ENCODE measurements around the gene UVRAG.
"Not testable (repeated sequence)": the region's sequence is repeated elsewhere in the genome, so short reads cannot be mapped to it uniquely, and the experiment has no call there.

The UVRAG gene

GRCh38 chr11:75925785-75926164, 110.8 kb downstream of the UVRAG start:
- CTCF ChIA-PET: no interaction called here
- no peaks in the 10 kb centered on the region for H3K36me3 Mint-ChIP-seq
- H3K27ac Mint-ChIP-seq: no peak overlapping the region
- peaks cover 2% of the 10 kb centered on the region for H3K4me1 Mint-ChIP-seq
- H3K4me3 Mint-ChIP-seq: no peak overlapping the region
- DNase-seq: no peak
- no peaks in the 10 kb centered on the region for H3K27me3 Mint-ChIP-seq
- H3K9me3 Mint-ChIP-seq: no peaks in the 10 kb centered on the region

GRCh38 chr11:75929706-75930105, 114.7 kb downstream of the UVRAG start:
- no peaks in the 10 kb centered on the region for H3K27me3 Mint-ChIP-seq
- CTCF ChIA-PET: no interaction called here

DNA sequence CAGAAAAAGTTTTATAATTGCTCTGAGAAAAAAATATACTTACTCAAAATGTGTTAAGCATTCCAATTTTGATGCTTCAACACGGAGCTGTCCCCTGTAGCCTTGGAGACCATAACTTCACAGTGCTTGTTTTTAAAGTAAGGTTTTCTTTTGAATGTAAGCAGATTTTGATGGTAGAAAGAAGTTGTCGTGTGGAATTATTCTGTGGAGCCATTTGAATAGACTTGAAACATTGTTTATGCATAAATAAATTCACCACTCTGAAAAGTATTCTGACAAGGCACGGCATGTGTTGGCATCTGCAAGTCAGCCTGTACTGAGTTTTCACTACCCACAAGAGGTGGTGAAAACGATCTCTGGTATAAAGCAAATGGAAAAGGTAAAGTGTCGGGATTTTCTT, 115.5 kb downstream of the UVRAG start:
- H3K9me3 Mint-ChIP-seq: no peaks in the 10 kb centered on the region
- H3K4me3 Mint-ChIP-seq: no peak overlapping the region
- CTCF ChIA-PET: no interaction called here
- no peak overlapping the region for H3K27ac Mint-ChIP-seq
- no peak for DNase-seq
- peaks cover 2% of the 10 kb centered on the region for H3K36me3 Mint-ChIP-seq
- H3K4me1 Mint-ChIP-seq: no peaks in the 10 kb centered on the region
- H3K27me3 Mint-ChIP-seq: no peaks in the 10 kb centered on the region

More at GRCh38 chr11:75929706-75930105, 114.7 kb downstream of the UVRAG start:
- Mint-ChIP-seq H3K27ac (no peak overlapping the region), H3K36me3 (peaks cover 2% of the 10 kb centered on the region), H3K4me1 (no peaks in the 10 kb centered on the region), H3K4me3 (no peak overlapping the region), H3K9me3 (no peaks in the 10 kb centered on the region)
- no peak for DNase-seq

- no peaks in the 10 kb centered on the region for H3K9me3 Mint-ChIP-seq
- no peaks in the 10 kb centered on the region for H3K27me3 Mint-ChIP-seq
- DNase-seq: no peak
- CTCF ChIA-PET: no interaction called here
- H3K36me3 Mint-ChIP-seq: peaks cover 4% of the 10 kb centered on the region
- H3K4me1 Mint-ChIP-seq: no peaks in the 10 kb centered on the region
- no peak overlapping the region for H3K4me3 Mint-ChIP-seq
- H3K27ac Mint-ChIP-seq: no peak overlapping the region
These were observed 116.1 kb downstream of the UVRAG start for GRCh38 chr11:75931124-75931523.

GRCh38 chr11:75933736-75934135, 118.7 kb downstream of the UVRAG start:
- DNase-seq, H3K36me3 Mint-ChIP-seq, H3K4me3 Mint-ChIP-seq, H3K27ac Mint-ChIP-seq, H3K9me3 Mint-ChIP-seq, H3K27me3 Mint-ChIP-seq, H3K4me1 Mint-ChIP-seq, CTCF ChIA-PET: not testable (repeated sequence)

GRCh38 chr11:75934851-75935250, 119.8 kb downstream of the UVRAG start:
- Mint-ChIP-seq H3K27me3 (no peaks in the 10 kb centered on the region), H3K4me3 (no peak overlapping the region), H3K4me1 (no peaks in the 10 kb centered on the region), H3K9me3 (no peaks in the 10 kb centered on the region), H3K36me3 (peaks cover 4% of the 10 kb centered on the region), H3K27ac (no peak overlapping the region)
- CTCF ChIA-PET: no interaction called here
- DNase-seq: no peak

GRCh38 chr11:75938543-75938942, 123.5 kb downstream of the UVRAG start:
- CTCF ChIA-PET: no interaction called here
- peaks cover 3% of the 10 kb centered on the region for H3K36me3 Mint-ChIP-seq
- H3K4me1 Mint-ChIP-seq: no peaks in the 10 kb centered on the region
- no peak overlapping the region for H3K27ac Mint-ChIP-seq
- no peaks in the 10 kb centered on the region for H3K27me3 Mint-ChIP-seq
- DNase-seq: no peak
- no peaks in the 10 kb centered on the region for H3K9me3 Mint-ChIP-seq
- H3K4me3 Mint-ChIP-seq: no peak overlapping the region

- CTCF ChIA-PET: no interaction called here
- no peaks in the 10 kb centered on the region for H3K4me1 Mint-ChIP-seq
These were observed 124.5 kb downstream of the UVRAG start for GRCh38 chr11:75939516-75939915.

DNA sequence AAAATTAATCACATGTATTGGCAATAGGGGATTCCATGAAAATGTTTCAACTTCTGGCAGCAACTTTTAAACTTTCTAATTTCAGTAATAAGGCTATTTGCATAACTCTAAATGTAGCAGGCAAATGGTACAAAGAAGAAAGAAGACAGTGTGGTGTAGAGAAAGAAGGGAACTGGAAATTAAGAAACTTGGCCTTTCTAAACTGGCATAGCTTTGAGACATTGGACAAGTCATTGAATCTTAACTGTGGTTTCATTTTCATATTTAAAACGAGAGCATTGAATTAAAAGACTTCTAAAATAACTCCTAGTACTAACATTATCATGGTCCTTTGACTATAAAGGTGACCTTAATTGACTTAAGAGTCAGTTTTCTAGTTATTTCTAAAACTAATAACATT, 125.0 kb downstream of the UVRAG start:
- peaks cover 3% of the 10 kb centered on the region for H3K36me3 Mint-ChIP-seq
- H3K9me3 Mint-ChIP-seq: no peaks in the 10 kb centered on the region
- H3K27me3 Mint-ChIP-seq: no peaks in the 10 kb centered on the region
- H3K4me3 Mint-ChIP-seq: no peak overlapping the region
- CTCF ChIA-PET: no interaction called here
- no peak overlapping the region for H3K27ac Mint-ChIP-seq
- no peaks in the 10 kb centered on the region for H3K4me1 Mint-ChIP-seq
- DNase-seq: no peak

More at GRCh38 chr11:75939516-75939915, 124.5 kb downstream of the UVRAG start:
- no peak overlapping the region for H3K4me3 Mint-ChIP-seq
- H3K36me3 Mint-ChIP-seq: peaks cover 3% of the 10 kb centered on the region
- no peaks in the 10 kb centered on the region for H3K27me3 Mint-ChIP-seq
- no peak for DNase-seq
- no peak overlapping the region for H3K27ac Mint-ChIP-seq
- no peaks in the 10 kb centered on the region for H3K9me3 Mint-ChIP-seq

DNA sequence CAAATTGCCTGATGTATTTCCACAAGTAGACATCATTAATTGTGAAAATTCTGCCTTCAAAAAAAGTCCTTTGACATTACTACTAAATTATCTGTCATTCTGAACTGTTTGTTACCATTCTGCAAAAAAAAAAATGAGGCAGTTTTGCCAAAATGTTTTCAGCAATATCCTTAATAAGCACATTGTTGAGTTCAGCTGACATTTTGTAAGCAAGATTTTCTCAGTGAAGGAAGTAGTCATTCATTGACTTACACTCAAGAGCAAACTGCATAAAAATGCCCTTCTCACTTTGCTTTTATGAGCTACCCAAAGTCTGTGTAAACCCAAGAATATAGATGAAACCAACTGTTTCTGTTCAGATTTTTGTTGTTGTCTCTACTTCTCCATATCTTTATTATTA, 125.9 kb downstream of the UVRAG start:
- CTCF ChIA-PET: no interaction called here
- Mint-ChIP-seq H3K27me3 (no peaks in the 10 kb centered on the region), H3K9me3 (no peaks in the 10 kb centered on the region), H3K27ac (no peak overlapping the region), H3K36me3 (peaks cover 1% of the 10 kb centered on the region), H3K4me3 (no peak overlapping the region), H3K4me1 (no peaks in the 10 kb centered on the region)
- DNase-seq: no peak

GRCh38 chr11:75944515-75944914, 129.5 kb downstream of the UVRAG start:
- DNase-seq: no peak
- H3K27me3 Mint-ChIP-seq: no peaks in the 10 kb centered on the region
- no peak overlapping the region for H3K27ac Mint-ChIP-seq
- peaks cover 2% of the 10 kb centered on the region for H3K4me1 Mint-ChIP-seq
- no peaks in the 10 kb centered on the region for H3K9me3 Mint-ChIP-seq
- CTCF ChIA-PET: no interaction called here
- no peak overlapping the region for H3K4me3 Mint-ChIP-seq
- H3K36me3 Mint-ChIP-seq: no peaks in the 10 kb centered on the region

DNA sequence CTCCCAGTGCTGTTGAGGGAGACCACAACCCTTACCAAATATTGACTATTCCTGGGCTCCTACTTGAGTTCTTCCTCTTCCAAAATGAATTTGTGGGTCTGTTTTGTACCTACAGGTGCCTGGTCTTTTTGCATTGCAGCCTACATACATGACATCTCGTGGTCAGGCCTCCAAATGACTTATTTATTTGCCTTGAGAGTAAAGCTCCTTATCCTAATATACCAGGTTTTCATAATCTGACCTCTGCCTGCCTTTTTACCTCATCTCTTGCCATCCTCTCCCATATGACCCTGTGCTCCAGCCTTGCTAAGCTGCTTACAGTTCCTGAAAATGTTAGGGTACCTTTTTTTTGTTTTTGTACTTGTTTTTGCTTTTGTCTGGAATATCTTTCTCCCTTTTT, 130.4 kb downstream of the UVRAG start:
- CTCF ChIA-PET: interaction anchor here (0.9 kb wide), 1 partner anchor 119 kb away, joined by 3 read pairs; no protein-coding TSS in a partner anchor
- H3K36me3 Mint-ChIP-seq: no peaks in the 10 kb centered on the region
- no peaks in the 10 kb centered on the region for H3K9me3 Mint-ChIP-seq
- no peaks in the 10 kb centered on the region for H3K27me3 Mint-ChIP-seq
- H3K27ac Mint-ChIP-seq: no peak overlapping the region
- no peak overlapping the region for H3K4me3 Mint-ChIP-seq
- H3K4me1 Mint-ChIP-seq: peaks cover 2% of the 10 kb centered on the region
- no peak for DNase-seq

DNA sequence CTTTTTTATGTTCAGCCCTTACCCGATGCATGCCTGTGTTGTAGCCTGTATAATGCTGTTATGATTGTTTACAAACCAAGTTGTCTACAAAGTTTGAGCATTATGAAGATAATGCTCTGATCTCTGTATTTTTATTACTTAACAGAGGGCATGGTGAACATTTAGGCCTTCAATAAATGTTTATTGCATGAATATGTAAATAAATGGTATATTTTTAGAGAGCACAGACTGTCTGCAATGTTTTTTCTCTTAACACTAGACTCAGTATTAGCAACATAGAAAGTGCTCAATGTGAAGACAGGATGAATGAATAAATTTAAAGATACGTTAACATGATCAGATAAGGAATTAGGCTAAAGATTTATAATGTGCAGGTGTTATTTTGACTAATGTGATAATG, 130.9 kb downstream of the UVRAG start:
- Mint-ChIP-seq H3K27me3 (no peaks in the 10 kb centered on the region), H3K4me1 (peaks cover 2% of the 10 kb centered on the region), H3K27ac (no peak overlapping the region), H3K9me3 (no peaks in the 10 kb centered on the region), H3K4me3 (no peak overlapping the region), H3K36me3 (no peaks in the 10 kb centered on the region)
- no peak for DNase-seq
- CTCF ChIA-PET: interaction anchor here (0.9 kb wide), 1 partner anchor 120 kb away, joined by 3 read pairs; no protein-coding TSS in a partner anchor

DNA sequence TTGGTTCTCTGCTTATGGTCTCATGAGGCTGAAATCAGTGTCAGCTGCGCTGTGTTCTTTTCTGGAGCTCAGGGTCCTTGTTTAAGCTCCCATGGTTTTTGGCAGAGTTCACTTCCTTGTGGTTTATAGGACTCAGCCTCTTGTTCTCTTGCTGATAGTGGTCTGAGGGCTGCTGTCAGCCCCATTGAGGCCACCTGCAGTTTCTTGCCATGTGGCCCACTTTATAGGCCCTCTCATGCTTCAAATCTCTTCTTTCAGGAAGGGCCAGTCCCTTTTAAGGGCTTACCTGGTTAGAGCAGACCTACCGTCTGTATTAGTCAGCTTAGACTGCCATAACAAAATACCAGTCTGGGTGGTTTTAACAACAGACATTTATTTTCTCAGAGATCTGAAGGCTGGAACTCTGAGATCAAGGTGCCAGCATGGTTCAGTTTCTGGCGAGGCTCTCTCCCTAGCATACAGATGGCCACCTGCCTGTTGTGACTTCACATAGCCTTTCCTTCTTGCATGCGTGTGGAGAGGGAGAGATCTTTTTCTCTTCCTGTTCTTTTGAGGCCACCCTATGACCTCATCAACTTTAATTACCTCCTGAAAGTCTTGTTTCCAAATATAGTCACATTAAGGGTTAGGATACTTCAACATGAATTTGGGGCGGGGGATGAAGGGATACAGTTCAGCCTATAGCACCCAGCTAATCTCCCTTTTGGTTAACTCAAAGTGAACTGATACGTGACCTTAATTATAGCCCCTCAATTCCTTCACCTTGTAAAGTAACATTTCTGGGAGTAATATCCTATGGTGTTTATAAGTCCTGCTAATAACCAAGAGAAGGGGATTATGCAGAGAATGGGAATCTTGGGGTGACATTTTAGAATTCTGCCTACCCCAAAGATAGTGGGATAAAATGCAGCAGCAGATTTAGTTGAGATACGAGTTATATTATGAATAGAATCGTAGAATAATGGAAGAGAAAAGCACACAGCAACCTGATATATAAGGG, 131.8 kb downstream of the UVRAG start:
- Mint-ChIP-seq H3K27me3 (no peaks in the 10 kb centered on the region), H3K36me3 (no peaks in the 10 kb centered on the region), H3K4me3 (no peak overlapping the region), H3K9me3 (no peaks in the 10 kb centered on the region), H3K27ac (no peak overlapping the region), H3K4me1 (peaks cover 2% of the 10 kb centered on the region)
- CTCF ChIA-PET: no interaction called here
- DNase-seq: no peak

- H3K4me1 Mint-ChIP-seq: peaks cover 2% of the 10 kb centered on the region
- H3K27ac Mint-ChIP-seq: no peak overlapping the region
- no peaks in the 10 kb centered on the region for H3K27me3 Mint-ChIP-seq
- H3K4me3 Mint-ChIP-seq: no peak overlapping the region
- DNase-seq: no peak
- CTCF ChIA-PET: no interaction called here
- no peaks in the 10 kb centered on the region for H3K9me3 Mint-ChIP-seq
- H3K36me3 Mint-ChIP-seq: no peaks in the 10 kb centered on the region
These were observed 134.1 kb downstream of the UVRAG start for GRCh38 chr11:75949023-75949672.
